ENCODE results near the gene TMEM8B.

DNA sequence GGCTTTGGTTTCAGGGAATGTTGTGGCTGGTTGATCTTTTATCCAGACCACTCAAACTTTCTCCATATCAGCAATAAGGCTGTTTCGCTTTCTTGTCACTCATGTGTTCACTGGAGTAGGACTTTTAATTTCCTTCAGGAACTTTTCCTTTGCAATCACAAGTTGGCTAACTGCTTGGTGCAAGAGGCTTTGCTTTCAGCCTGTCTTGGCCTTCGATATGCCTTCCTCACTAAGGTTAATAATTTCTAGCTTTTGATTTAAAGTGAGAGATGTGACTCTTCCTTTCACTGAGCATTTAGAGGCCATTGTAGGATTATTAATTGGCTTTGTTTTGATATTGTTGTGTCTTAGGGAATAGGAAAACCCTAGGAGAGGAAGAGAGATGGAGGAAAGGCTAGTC is 70.0 kb downstream of the TMEM8B start:
- no peak for TF ChIP-seq EZH2phosphoT487 (IDR thresholded peaks at IDR 0.05; ENCODE audit: borderline replicate concordance, low read length)
- TF ChIP-seq, protein P1, sequence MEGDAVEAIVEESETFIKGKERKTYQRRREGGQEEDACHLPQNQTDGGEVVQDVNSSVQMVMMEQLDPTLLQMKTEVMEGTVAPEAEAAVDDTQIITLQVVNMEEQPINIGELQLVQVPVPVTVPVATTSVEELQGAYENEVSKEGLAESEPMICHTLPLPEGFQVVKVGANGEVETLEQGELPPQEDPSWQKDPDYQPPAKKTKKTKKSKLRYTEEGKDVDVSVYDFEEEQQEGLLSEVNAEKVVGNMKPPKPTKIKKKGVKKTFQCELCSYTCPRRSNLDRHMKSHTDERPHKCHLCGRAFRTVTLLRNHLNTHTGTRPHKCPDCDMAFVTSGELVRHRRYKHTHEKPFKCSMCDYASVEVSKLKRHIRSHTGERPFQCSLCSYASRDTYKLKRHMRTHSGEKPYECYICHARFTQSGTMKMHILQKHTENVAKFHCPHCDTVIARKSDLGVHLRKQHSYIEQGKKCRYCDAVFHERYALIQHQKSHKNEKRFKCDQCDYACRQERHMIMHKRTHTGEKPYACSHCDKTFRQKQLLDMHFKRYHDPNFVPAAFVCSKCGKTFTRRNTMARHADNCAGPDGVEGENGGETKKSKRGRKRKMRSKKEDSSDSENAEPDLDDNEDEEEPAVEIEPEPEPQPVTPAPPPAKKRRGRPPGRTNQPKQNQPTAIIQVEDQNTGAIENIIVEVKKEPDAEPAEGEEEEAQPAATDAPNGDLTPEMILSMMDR (IDR thresholded peaks at IDR 0.05; ENCODE audit: low read depth, low read length, poor library complexity, severe bottlenecking) = no peak

Measured in DOHH2 (cell line).